GM12865 (cell line): ENCODE measurements around the gene KCNH4.
"Not testable (repeated sequence)": the region's sequence is repeated elsewhere in the genome, so short reads cannot be mapped to it uniquely, and the experiment has no call there.

Experiments used
- DNase-seq: peaks from one replicate; pipeline ENCODE4 v3.0.0; 2010; ENCODE audit warnings: low read depth
- H3K4me3 ChIP-seq: 2 replicates; pipeline ENCODE4 v1.5.1; 2011; ENCODE audit warnings: mild to moderate bottlenecking, low read depth, low read length, control low read depth
- TF ChIP-seq, protein P1 (sequence below): IDR thresholded peaks from 2 replicates; pipeline ENCODE4 v1.5.1; 2011; ENCODE audit warnings: low read length, control low read depth, low read depth, inconsistent platforms; ENCODE audit not compliant: insufficient read depth; ENCODE audit errors: missing control alignments

KCNH4 gene

GRCh38 chr17:42221886-42222745, 41.2 kb upstream of the KCNH4 start:
- TF ChIP-seq, protein P1, sequence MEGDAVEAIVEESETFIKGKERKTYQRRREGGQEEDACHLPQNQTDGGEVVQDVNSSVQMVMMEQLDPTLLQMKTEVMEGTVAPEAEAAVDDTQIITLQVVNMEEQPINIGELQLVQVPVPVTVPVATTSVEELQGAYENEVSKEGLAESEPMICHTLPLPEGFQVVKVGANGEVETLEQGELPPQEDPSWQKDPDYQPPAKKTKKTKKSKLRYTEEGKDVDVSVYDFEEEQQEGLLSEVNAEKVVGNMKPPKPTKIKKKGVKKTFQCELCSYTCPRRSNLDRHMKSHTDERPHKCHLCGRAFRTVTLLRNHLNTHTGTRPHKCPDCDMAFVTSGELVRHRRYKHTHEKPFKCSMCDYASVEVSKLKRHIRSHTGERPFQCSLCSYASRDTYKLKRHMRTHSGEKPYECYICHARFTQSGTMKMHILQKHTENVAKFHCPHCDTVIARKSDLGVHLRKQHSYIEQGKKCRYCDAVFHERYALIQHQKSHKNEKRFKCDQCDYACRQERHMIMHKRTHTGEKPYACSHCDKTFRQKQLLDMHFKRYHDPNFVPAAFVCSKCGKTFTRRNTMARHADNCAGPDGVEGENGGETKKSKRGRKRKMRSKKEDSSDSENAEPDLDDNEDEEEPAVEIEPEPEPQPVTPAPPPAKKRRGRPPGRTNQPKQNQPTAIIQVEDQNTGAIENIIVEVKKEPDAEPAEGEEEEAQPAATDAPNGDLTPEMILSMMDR, result peak; percentile 75
- no peak overlapping the region for H3K4me3 ChIP-seq
- peak; percentile 69 for DNase-seq

DNA sequence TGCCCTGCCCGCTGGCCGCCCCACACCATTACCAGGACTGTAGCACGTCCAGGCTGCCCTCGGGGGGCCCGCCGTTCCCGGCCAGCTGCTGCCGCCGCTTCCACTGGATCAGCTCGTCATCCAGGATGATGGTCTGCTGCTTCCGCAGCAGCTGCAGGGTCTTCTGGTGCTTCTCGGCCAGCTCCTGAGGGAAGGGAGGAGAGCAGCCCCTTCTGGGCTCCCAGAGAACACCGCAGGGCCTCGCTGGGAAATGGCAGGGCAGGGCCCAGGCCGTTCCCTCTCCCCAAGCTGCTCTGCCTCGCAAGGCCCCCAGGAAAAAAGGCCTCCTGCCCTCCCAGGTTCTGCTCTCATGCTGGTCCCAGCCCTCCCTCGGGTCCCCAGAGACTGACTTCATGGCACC, 38.3 kb upstream of the KCNH4 start:
- H3K4me3 ChIP-seq, result not testable (repeated sequence)

DNA sequence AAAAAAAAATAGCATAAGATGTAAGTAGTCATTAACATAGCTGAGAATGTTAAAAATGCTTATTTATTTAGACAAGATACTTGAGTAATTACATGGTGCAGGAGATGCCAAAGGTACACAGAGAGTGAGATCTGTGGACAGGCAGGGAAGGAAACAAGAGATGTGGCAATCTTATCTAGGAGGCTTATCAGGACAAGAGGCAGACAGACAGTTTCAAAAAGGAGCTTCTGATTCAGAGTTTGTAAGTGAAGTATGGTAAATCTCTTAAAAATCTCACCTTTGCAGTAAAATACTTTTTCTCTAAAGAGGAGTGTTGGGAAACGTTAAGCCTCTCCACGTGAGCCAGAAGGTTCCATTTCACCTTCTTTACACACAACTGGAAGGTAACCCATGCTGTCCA, 33.2 kb upstream of the KCNH4 start:
- no peak for DNase-seq
- no peak overlapping the region for H3K4me3 ChIP-seq
- TF ChIP-seq, protein P1, result no peak

More for the DNA sequence above, 38.3 kb upstream of the KCNH4 start:
- not testable (repeated sequence) for DNase-seq

GRCh38 chr17:42212382-42212781, 31.4 kb upstream of the KCNH4 start:
- no peak for DNase-seq
- no peak overlapping the region for H3K4me3 ChIP-seq
- TF ChIP-seq, protein P1, result no peak

DNA sequence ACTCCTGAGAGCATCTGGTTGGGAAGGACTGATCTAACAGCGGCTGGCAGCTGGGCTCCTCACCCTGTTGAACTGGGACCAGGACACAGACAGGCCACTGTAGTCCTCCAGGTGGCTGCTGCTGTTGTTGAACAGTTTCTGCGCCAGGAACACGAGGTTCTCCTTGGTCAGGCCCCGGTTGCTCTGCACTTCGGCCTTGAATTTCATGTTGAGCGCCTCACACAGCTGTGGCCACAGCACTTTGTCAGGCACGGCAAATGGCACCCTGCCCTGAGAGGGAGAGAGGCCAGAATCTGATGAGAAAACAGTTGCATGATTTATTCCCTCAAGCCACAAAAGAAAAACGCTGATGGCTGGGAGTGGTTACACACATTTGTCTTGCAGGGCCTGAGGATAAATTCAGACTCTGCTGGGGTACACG, 31.0 kb upstream of the KCNH4 start:
- DNase-seq, H3K4me3 ChIP-seq: not testable (repeated sequence)

DNA sequence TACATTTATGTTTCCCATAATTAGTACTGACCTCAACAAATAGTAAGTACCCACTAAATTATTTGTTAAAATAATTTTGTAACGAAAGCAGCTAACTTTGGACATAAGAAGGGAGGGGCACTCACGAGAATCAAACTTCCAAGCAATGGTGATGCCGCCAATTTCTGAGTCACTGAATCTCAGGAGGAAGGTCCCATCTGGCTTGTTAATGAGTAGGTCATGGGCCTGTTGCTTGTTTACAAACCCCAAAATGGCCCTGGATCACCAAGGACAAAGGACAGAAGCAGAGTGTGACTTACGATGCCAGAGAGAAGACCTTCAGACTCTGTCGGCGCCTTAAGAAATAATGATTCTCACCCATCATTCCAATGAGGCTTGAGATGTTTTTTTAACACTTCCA, 29.1 kb upstream of the KCNH4 start:
- no peak for DNase-seq
- TF ChIP-seq, protein P1, result no peak
- no peak overlapping the region for H3K4me3 ChIP-seq

- DNase-seq, result not testable (repeated sequence)
These were observed 25.2 kb upstream of the KCNH4 start for GRCh38 chr17:42206153-42206612.

DNA sequence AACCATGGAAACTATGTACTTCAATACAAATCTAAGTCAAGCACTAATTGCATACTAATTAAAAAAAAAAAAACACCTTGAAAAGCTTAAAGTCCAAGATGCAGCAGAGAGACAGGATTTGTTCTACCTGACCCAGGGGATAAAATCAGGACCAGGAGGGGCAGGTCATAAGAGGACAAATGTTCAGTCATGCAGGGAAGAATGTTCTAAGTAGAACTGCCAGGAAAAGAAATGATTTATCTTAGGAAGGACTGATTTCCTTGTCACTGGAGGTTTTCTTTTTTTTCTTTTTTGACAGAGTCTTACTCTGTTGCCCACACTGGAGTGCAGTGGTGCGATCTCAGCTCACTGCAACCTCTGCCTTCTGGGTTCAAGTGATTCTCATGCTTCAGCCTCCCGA, 22.4 kb upstream of the KCNH4 start:
- DNase-seq, result no peak
- no peak overlapping the region for H3K4me3 ChIP-seq
- TF ChIP-seq, protein P1, result no peak

More at GRCh38 chr17:42206153-42206612, 25.2 kb upstream of the KCNH4 start:
- not testable (repeated sequence) for H3K4me3 ChIP-seq
